Activated CD4-positive, alpha-beta T cell treated with anti-CD3 and anti-CD28 coated beads for 4 hours (primary cell): Measurements from ENCODE around the gene ERAS.

Experiments used
- DNase-seq, 2 donors: peaks; one replicate each; pipeline ENCODE4 v3.0.0-alpha.2; 2020

ERAS gene

GRCh38 chrX:48826135-48826875, at the start of gene ERAS:
Gene ERAS (plus strand): TSS chrX:48826513. CDS start chrX:48829124, 2,611 bp downstream.
- no peak for DNase-seq

GRCh38 chrX:48776818-48777439, 49.4 kb upstream of the ERAS start:
- DNase-seq: no peak

GRCh38 chrX:48779399-48779798, 46.9 kb upstream of the ERAS start:
- DNase-seq: no peak

- DNase-seq: no peak
Observed at GRCh38 chrX:48781705-48782104, 44.6 kb upstream of the ERAS start.

- no peak for DNase-seq
Observed at GRCh38 chrX:48782216-48782615, 44.1 kb upstream of the ERAS start.

- no peak for DNase-seq
Observed at GRCh38 chrX:48782795-48783194, 43.5 kb upstream of the ERAS start.

GRCh38 chrX:48784726-48785125, 41.6 kb upstream of the ERAS start:
- DNase-seq: no peak

GRCh38 chrX:48785186-48785539, 41.1 kb upstream of the ERAS start:
- DNase-seq: no peak

GRCh38 chrX:48785540-48786214, 40.6 kb upstream of the ERAS start:
- no peak for DNase-seq

- DNase-seq: no peak
Observed at GRCh38 chrX:48786341-48786800, 39.9 kb upstream of the ERAS start, which contains the start of gene GATA1. Gene GATA1 (plus strand): TSS chrX:48786590. CDS start chrX:48791110, 4,520 bp downstream.

- DNase-seq: no peak
Observed at GRCh38 chrX:48786825-48787504, 39.3 kb upstream of the ERAS start.

GRCh38 chrX:48787505-48788443, 38.5 kb upstream of the ERAS start:
- DNase-seq: no peak

- DNase-seq: no peak
Observed at GRCh38 chrX:48789366-48790220, 36.7 kb upstream of the ERAS start.

- DNase-seq: no peak
Observed at GRCh38 chrX:48790477-48790876, 35.8 kb upstream of the ERAS start.

GRCh38 chrX:48791063-48791820, 35.1 kb upstream of the ERAS start:
- DNase-seq: no peak

- no peak for DNase-seq
Observed at GRCh38 chrX:48792219-48792618, 34.1 kb upstream of the ERAS start.

- DNase-seq: no peak
Observed at GRCh38 chrX:48793935-48794334, 32.4 kb upstream of the ERAS start.

GRCh38 chrX:48794340-48794910, 31.9 kb upstream of the ERAS start:
- DNase-seq: no peak

- DNase-seq: no peak
Observed at GRCh38 chrX:48794911-48795515, 31.3 kb upstream of the ERAS start.

- no peak for DNase-seq
Observed at GRCh38 chrX:48798318-48798717, 28.0 kb upstream of the ERAS start.
